NCI-H345 (cell line): ENCODE measurements around the gene RAPGEF6.
"Not testable (repeated sequence)": the region's sequence is repeated elsewhere in the genome, so short reads cannot be mapped to it uniquely, and the experiment has no call there.

Source experiments
- DNase-seq: peaks from one replicate; lab custom pipeline; 2025; lab: John Stamatoyannopoulos, UW

Gene RAPGEF6

GRCh38 chr5:131423056-131423455, 212.0 kb downstream of the RAPGEF6 start:
- peak; percentile 2 for DNase-seq

DNA sequence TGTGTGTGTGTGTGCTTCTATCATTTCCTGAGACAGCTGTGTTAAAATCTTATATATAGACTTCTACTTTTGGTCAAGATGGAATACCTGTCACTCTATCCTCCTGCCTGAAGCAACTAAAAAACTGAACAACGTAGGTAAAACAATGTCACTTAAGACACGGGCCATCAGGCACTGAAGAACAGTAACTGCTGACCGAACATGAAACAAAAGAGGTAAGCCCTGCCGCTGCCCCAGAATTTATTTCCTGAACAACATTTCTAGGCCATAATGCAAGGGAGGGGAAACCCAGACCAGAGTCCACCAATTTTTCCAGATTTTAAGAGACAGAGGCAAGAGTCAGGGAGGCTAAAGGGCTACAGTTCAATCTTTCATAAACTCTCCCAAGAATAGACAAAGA, 215.2 kb downstream of the RAPGEF6 start:
- no peak for DNase-seq

GRCh38 chr5:131418846-131419245, 216.2 kb downstream of the RAPGEF6 start:
- no peak for DNase-seq

- DNase-seq: peak; percentile 57
Measured at GRCh38 chr5:131417240-131417869, 217.7 kb downstream of the RAPGEF6 start.

DNA sequence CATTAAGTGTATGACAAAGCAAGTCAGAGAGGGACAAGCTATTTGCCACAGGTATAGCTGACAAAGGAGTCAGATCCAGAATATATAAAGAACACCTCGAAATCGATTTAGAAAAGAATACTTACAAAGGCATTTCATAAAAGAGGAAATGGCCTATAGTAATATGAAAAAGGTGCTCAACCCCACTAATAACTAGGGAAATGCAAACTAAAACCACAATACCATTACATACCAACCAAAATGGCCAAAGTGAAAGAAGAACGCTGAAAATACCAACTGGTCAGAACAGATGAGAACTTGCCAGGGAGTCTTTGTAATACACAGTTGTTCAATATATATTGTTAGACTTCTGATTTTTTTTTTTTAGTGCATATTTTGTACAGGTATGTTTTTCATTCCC, 218.3 kb downstream of the RAPGEF6 start:
- no peak for DNase-seq

DNA sequence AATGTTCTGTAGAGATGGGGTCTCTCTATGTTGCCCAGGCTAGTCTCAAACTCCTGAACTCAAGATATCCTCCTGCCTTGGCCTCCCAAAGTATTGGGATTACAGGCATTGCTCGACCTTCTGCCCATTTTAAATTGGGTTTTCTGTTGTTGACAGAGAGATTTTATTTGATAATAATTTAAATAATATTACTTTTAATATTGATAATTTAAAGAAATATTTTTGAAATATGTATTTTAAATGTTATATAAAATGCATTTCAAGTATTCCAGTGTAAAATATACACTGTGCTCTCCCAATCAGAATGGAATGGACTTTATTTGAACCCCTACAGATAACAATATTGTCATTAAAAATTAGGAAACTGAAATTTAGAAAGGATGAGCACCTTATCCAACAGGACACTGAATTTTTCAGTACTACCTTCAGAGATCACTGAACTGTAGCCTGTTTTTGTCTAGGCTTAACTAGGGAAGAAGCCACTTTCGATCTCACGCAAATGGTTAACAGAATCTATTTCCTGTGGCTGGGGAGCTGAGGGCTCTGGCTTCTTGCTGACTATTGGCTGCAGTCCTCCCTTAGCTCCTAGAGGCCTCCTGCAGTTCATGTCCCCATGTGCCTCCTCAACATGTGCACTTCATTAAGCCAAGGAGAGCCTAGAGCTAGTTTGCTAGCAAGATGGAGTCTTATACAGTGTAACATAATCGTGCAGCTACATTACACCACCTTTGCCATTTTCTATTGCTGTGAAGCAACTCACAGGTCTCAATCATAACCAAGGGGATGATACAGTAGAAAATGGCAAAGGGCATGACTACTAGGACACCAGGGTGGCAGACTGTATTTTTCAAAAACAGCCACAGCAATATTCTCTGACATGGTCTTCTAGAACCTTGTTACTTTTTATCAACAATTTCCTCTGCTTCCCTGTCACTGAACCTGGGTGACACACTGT, 221.1 kb downstream of the RAPGEF6 start:
- DNase-seq: no peak

DNA sequence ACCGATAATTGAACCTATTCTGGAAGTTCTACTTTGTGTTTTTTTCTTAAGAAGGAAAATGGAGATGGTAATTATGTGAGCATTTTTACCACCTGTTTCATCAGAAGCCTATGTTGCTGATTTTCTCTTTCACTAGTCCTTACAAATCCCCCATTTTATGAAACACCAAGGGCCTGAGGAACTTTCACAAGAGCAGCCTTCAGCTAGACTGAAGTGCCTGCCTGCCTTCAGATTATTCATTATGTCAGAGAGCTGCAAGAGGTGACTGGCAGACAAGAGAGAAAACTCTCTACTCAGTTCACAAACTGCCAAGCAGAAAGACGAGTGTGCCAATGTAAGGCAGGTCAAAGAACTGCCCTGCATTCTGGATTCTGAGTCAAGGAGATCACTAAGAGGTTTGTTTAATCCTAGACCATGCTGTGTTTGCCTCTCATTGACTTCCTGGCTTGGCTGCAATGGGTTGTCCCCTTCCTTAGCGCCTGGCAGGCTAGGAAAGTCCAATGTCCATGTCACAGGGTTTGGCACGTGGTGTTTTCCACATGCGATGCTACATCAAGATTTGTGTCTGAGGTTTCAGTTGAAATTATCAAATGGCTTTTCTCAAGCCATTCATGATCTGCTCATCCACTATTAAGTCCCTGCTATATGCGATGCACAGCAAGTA, 227.9 kb downstream of the RAPGEF6 start:
- DNase-seq: no peak

GRCh38 chr5:131406076-131406475, 229.0 kb downstream of the RAPGEF6 start:
- no peak for DNase-seq

DNA sequence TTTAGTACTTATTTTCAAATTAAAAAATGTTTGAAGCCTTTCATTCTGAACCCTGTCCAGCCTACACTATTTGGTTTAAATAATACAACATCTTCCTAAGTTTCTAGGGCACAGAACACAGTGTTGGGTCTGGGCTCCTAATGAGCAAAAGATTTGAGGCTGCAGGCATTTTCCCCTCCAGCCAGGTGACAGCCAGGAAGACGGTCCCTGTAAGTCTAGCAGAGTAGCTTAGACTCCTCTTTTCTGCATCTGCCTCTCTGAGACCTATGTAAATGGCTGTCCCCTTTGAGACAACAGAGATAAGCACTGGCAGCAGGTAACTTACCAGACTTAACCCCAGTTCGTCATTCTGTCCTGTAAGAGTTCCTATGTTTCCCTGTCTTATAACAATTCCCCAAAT, 229.4 kb downstream of the RAPGEF6 start:
- DNase-seq: no peak

- DNase-seq: no peak
Measured at GRCh38 chr5:131400585-131400984, 234.4 kb downstream of the RAPGEF6 start.

- DNase-seq: not testable (repeated sequence)
Measured at GRCh38 chr5:131399007-131399406, 236.0 kb downstream of the RAPGEF6 start.

GRCh38 chr5:131396630-131397273, 238.3 kb downstream of the RAPGEF6 start:
- no peak for DNase-seq

DNA sequence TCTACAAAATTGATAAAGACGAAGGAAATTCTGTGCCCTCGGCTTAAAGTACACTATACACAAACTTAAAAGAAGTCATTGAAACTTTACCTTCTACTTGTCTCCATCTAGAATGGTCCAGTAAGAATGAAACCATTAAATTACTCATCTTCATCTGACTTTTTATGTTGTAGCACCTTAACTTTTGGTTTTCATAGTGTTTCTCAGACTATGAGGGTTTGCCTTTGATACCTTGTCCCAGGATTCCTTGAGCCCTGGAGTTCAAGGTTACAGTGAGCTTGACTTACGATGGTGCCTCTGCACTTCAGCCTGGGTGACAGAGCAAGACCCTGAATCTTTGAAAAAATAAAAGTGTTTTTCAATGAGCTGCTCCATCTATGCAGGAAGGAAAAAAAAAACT, 239.0 kb downstream of the RAPGEF6 start:
- no peak for DNase-seq

- no peak for DNase-seq
Measured at GRCh38 chr5:131394128-131394527, 240.9 kb downstream of the RAPGEF6 start.

DNA sequence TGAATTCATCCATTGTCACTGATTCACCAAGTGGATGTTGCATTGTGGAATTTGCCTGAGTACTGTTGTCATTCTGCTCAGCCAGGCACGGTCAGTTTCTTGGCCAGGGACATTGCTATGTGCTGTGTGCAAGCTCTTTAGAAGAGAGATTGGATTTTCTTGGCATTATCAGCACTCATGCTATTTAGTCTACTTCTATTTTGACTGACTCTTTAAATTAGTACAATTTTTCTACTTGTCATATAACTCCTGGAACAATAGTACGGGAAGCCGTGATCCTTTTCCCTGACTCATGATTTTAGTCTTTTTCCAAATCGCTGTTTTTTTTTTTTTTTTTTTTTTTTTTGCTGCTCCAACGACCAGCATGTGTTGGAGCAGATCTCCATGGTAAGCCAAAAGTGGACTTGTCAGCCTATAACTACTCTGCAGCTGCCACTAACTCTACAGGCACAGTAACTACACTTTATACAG, 241.5 kb downstream of the RAPGEF6 start:
- no peak for DNase-seq

DNA sequence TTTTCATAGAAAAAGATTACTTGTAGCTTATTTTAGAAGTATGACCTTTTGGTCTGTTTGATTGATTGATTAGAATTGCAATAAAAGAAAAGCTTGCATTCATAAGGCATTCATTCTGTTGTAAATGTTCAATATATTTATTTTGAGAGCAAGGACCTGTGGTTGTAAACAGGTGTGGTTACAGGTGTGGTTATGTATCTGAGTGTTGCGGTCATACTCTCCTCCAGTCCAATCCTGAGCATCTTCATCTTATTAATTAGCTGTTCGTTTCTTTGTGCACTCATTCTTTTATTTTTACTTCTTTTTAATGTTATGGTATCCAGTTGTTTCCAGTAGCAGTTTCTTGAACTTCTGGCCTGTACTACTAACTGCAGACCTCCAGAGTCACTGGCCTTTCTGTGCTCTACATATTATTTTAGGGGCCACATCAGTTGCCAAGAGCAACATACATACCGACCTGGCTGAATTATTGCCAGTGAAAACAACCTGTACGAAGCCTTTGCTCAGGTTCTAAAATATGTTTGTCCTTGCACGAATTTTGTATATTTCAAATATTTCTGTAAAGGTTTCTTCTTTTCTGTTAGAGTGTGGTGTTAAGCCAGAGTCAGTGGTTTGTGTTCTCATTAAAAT, 242.4 kb downstream of the RAPGEF6 start:
- DNase-seq: no peak

- no peak for DNase-seq
Measured at GRCh38 chr5:131389869-131390265, 245.2 kb downstream of the RAPGEF6 start.

DNA sequence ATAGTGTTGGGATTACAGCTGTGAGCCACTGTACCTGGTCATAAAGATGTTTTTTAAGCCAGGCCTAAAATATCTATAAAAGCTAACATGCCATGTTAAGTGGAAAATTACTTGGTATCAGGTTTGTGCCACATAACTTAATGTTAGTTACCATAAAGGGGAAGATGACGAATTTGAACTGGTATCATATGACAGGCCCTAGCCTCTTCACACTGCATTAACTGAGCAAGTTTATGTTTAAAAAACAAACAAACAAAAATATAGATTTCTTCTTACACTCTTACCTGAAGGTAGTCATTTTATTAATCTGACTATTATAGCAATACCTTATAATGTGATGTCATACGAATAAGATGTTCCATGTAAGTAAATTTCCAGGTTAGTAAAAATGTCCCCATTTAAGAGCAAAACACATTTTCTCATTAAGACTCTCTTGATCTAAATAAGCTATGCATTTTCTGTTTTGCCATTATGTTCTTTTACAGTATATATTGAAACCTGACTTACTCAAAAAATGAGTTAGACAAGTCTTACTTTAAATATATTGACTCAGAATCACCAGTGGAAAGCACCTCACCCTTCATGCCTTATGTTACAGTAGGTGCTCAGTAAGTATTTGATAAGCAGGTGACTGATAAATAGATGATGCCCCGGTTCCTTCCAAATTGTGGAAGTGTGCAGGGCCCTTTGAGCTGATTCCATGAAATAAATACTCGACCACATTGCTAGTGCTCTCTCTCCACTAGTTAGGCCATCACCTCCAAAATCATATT, 245.7 kb downstream of the RAPGEF6 start:
- no peak for DNase-seq

GRCh38 chr5:131387255-131387654, 247.8 kb downstream of the RAPGEF6 start:
- DNase-seq: no peak

DNA sequence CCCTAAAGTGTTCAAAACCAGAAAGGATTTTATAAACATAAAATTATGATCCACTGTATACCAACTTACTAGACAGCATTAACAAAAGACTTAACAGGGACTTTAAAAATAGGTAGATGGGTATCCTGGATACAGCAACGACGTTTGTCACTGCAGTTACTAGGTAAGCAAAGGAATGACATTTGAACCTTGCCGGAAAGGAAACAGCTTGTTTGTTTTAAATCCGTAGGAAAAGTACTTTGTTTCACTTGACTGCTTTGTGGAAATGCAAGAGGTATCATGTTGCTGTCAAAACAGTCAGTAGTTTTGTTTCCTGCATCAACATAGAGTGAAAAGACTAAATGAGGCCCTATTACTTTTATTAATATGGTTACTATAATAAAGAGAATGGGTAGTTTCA, 248.2 kb downstream of the RAPGEF6 start:
- no peak for DNase-seq

DNA sequence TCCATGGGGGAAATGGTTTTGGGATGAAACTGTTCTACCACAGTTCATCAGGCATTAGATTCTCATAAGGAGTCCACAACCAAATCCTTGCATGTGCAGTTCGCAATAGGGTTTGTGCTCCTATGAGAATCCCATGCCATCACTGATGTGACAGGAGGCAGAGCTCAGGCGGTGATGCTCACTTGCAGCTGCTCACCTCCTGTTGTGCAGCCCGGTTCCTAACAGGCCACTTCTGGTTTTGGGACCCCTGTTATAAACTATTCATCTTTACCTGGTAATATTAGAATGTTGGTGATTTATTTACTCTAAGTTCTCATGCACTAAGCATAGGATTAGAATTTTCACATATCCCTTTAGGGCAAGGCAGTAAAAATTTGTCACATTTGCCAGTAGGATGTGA, 248.9 kb downstream of the RAPGEF6 start:
- DNase-seq: no peak
